Gastrocnemius medialis (tissue), 4 donors: ENCODE results near the gene CIDEC.

ENCODE experiments used
- POLR2A ChIP-seq, 2 donors: fragments of 450-650 bp; IDR thresholded peaks; one replicate each; pipeline ENCODE4 v1.6.1; 2017; ENCODE audit warnings: antibody characterized with exemption in 2 of 2, mild to moderate bottlenecking in 2 of 2, moderate library complexity in 2 of 2
- TF ChIP-seq, protein P1 (sequence below), 5 experiments: fragments of 450-650 bp in 3 of 5; fragments of 200-600 bp in 2 of 5; sonication (generic) in 2 of 5; IDR thresholded peaks in 4 of 5; conservative IDR thresholded peaks in 1 of 5; 1 replicate in 4 of 5; 2 replicates in 1 of 5; pipeline ENCODE4 v1.5.1; 2016 to 2019; ENCODE audit warnings: antibody characterized with exemption in 5 of 5, mild to moderate bottlenecking in 3 of 5, moderate library complexity in 3 of 5

DNA sequence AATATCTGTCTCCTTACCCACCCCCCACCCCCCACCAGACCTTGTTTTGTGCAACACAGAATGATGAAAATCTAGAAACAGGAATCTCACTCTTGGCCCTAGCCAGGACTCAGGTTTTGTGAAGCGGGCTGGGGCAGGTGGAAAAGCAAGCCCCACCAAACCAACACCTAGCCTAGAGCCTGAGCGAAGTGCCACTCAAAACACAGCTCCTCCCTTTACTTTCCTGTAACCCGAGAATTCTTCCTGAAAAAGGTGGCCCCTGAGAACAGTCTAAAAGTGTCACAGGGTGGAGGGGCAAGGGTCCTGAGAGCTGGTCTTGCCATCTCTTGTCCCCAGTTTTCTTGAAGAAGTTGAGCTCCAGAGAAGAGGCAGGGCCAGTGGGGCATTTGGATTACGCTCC, 18.9 kb downstream of the CIDEC start:
- TF ChIP-seq, protein P1, sequence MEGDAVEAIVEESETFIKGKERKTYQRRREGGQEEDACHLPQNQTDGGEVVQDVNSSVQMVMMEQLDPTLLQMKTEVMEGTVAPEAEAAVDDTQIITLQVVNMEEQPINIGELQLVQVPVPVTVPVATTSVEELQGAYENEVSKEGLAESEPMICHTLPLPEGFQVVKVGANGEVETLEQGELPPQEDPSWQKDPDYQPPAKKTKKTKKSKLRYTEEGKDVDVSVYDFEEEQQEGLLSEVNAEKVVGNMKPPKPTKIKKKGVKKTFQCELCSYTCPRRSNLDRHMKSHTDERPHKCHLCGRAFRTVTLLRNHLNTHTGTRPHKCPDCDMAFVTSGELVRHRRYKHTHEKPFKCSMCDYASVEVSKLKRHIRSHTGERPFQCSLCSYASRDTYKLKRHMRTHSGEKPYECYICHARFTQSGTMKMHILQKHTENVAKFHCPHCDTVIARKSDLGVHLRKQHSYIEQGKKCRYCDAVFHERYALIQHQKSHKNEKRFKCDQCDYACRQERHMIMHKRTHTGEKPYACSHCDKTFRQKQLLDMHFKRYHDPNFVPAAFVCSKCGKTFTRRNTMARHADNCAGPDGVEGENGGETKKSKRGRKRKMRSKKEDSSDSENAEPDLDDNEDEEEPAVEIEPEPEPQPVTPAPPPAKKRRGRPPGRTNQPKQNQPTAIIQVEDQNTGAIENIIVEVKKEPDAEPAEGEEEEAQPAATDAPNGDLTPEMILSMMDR (IDR thresholded peaks at IDR 0.05 in 4 of 5, conservative IDR thresholded peaks at IDR 0.05 in 1 of 5) = no peak
- TF ChIP-seq POLR2A (IDR thresholded peaks at IDR 0.05) = no peak
